ENCODE results near the gene FUBP3. TPM values are rescaled to one million over a fixed set of nuclear protein-coding genes. Genes with fewer than 3 reads are reported as not detected.

Gene FUBP3
- total RNA-seq, 4 donors from 2014 or later, result 33.1 to 59.9 (median 37.8) TPM

- no peak overlapping the region for H3K4me3 ChIP-seq
- H3K36me3 ChIP-seq, result peaks cover 0 to 81% (median 0%) of the 10 kb centered on the region in 3 donors
- no peaks in the 10 kb centered on the region for H3K9me3 ChIP-seq
- no peak for TF ChIP-seq POLR2A (IDR thresholded peaks at IDR 0.05)
- TF ChIP-seq EP300 (IDR thresholded peaks at IDR 0.05), result no peak
- no peak for TF ChIP-seq CTCF (IDR thresholded peaks at IDR 0.05)
- peaks cover 0 to 11% (median 0%) of the 10 kb centered on the region in 4 donors for H3K4me1 ChIP-seq
- DNase-seq (ENCODE audit: low spot score in 2 of 2), result no peak
- no peak overlapping the region for H3K27ac ChIP-seq
- H3K27me3 ChIP-seq, result no peaks in the 10 kb centered on the region
- WGBS, 2 donors, result 87 to 89% methylated on average over 2 of the region's 2 CpGs
These were observed 20.2 kb downstream of the FUBP3 start for GRCh38 chr9:130599625-130600024.

GRCh38 chr9:130601100-130601499 lies 21.7 kb downstream of the FUBP3 start:
- Histone ChIP-seq H3K36me3 (peaks cover 0 to 79% (median 0%) of the 10 kb centered on the region in 3 donors), H3K9me3 (no peaks in the 10 kb centered on the region), H3K27me3 (no peaks in the 10 kb centered on the region), H3K4me1 (peaks cover 0 to 15% (median 0%) of the 10 kb centered on the region in 4 donors), H3K4me3 (no peak overlapping the region), H3K27ac (no peak overlapping the region)
- no peak for TF ChIP-seq POLR2A (IDR thresholded peaks at IDR 0.05)
- TF ChIP-seq EP300 (IDR thresholded peaks at IDR 0.05), result no peak
- no peak for DNase-seq (ENCODE audit: low spot score in 2 of 2)
- 74 to 81% methylated on average over 2 of the region's 2 CpGs for WGBS, 2 donors

- 93 to 94% methylated on average over 3 of the region's 3 CpGs for WGBS, 2 donors
- no peaks in the 10 kb centered on the region for H3K9me3 ChIP-seq
- no peak overlapping the region for H3K4me3 ChIP-seq
- H3K27ac ChIP-seq, result no peak overlapping the region
- TF ChIP-seq POLR2A (IDR thresholded peaks at IDR 0.05), result no peak
- no peak for TF ChIP-seq CTCF (IDR thresholded peaks at IDR 0.05)
- TF ChIP-seq EP300 (IDR thresholded peaks at IDR 0.05), result no peak
- DNase-seq (ENCODE audit: low spot score in 2 of 2), result no peak
- H3K27me3 ChIP-seq, result no peaks in the 10 kb centered on the region
- H3K36me3 ChIP-seq, result peaks cover 0 to 54% (median 0%) of the 10 kb centered on the region in 3 donors
- peaks cover 0 to 10% (median 0%) of the 10 kb centered on the region in 4 donors for H3K4me1 ChIP-seq
These were observed 24.9 kb downstream of the FUBP3 start for GRCh38 chr9:130604295-130604694.

- peaks cover 0 to 44% (median 0%) of the 10 kb centered on the region in 3 donors for H3K36me3 ChIP-seq
- no peak overlapping the region for H3K4me3 ChIP-seq
- H3K4me1 ChIP-seq, result peaks cover 0 to 10% (median 0%) of the 10 kb centered on the region in 4 donors
- WGBS, 2 donors, result 80 to 84% methylated on average over 8 of the region's 8 CpGs
- H3K27ac ChIP-seq, result no peak overlapping the region
- no peak for TF ChIP-seq EP300 (IDR thresholded peaks at IDR 0.05)
- TF ChIP-seq POLR2A (IDR thresholded peaks at IDR 0.05), result no peak
- no peak for TF ChIP-seq CTCF (IDR thresholded peaks at IDR 0.05)
- H3K27me3 ChIP-seq, result no peaks in the 10 kb centered on the region
- no peak for DNase-seq (ENCODE audit: low spot score in 2 of 2)
- H3K9me3 ChIP-seq, result no peaks in the 10 kb centered on the region
These were observed 27.7 kb downstream of the FUBP3 start for GRCh38 chr9:130606887-130607600.

- WGBS, 2 donors, result 75% methylated on average over 10 of the region's 10 CpGs
- Histone ChIP-seq H3K4me3 (no peak overlapping the region), H3K27me3 (no peaks in the 10 kb centered on the region), H3K27ac (no peak overlapping the region), H3K36me3 (peaks cover 0 to 44% (median 0%) of the 10 kb centered on the region in 3 donors), H3K4me1 (peaks cover 0 to 10% (median 0%) of the 10 kb centered on the region in 4 donors), H3K9me3 (no peaks in the 10 kb centered on the region)
- TF ChIP-seq EP300 (IDR thresholded peaks at IDR 0.05), result no peak
- no peak for TF ChIP-seq POLR2A (IDR thresholded peaks at IDR 0.05)
- no peak for TF ChIP-seq CTCF (IDR thresholded peaks at IDR 0.05)
- no peak for DNase-seq (ENCODE audit: low spot score in 2 of 2)
These were observed 28.5 kb downstream of the FUBP3 start for GRCh38 chr9:130607640-130608420.

Data from tibial nerve (tissue), 4 donors.